SK-N-MC (cell line): ENCODE measurements around the gene NR2F1-AS1.

Experiments used
- EZH2 ChIP-seq: fragments of 200-600 bp; sonication (generic); IDR thresholded peaks from one replicate; pipeline ENCODE4 v1.6.1; 2017; ENCODE audit warnings: antibody characterized with exemption
- POLR2AphosphoS5 ChIP-seq: IDR thresholded peaks from 2 replicates; pipeline ENCODE4 v1.6.1; 2012; ENCODE audit warnings: mild to moderate bottlenecking, low read depth, low read length, borderline replicate concordance

DNA sequence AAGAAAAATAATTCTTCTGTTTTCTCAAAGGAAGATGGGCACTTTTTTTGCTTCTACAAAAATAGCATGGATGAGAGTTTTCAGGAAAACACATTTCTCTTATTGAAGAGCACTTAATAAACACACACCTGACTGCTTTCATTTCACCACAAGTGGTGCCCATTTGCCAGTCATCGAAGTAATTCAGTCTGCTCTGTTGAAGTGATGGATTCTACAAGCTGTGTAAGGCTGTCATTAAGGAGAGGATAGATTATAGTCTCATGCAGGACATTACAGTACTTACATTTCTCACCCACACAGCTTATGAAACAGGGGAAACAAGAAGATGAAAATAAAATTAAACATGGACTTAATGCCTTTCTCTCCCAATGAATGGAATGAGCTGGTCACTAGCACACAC lies 165.2 kb downstream of the NR2F1-AS1 start:
- TF ChIP-seq EZH2 (no peak), POLR2AphosphoS5 (no peak)
